ENCODE measurements around the gene POU2F1.
"Not testable (repeated sequence)": the region's sequence is repeated elsewhere in the genome, so short reads cannot be mapped to it uniquely, and the experiment has no call there.

Gene POU2F1

GRCh38 chr1:167231873-167232450 lies 11.3 kb downstream of the POU2F1 start:
- no peak for DNase-seq (ENCODE audit: low read depth in 2 of 2)

- no peak for DNase-seq (ENCODE audit: low read depth in 2 of 2)
These were observed 12.1 kb downstream of the POU2F1 start for GRCh38 chr1:167232801-167233200.

- DNase-seq (ENCODE audit: low read depth in 2 of 2), result no peak
These were observed 12.7 kb downstream of the POU2F1 start for GRCh38 chr1:167233373-167233772.

- no peak for DNase-seq (ENCODE audit: low read depth in 2 of 2)
These were observed 16.3 kb downstream of the POU2F1 start for GRCh38 chr1:167237000-167237399.

- DNase-seq (ENCODE audit: low read depth in 2 of 2), result no peak
These were observed 18.0 kb downstream of the POU2F1 start for GRCh38 chr1:167238713-167239112.

- DNase-seq (ENCODE audit: low read depth in 2 of 2), result no peak
These were observed 18.6 kb downstream of the POU2F1 start for GRCh38 chr1:167239257-167239656.

- no peak for DNase-seq (ENCODE audit: low read depth in 2 of 2)
These were observed 23.6 kb downstream of the POU2F1 start for GRCh38 chr1:167244244-167244643.

GRCh38 chr1:167245168-167245567 lies 24.5 kb downstream of the POU2F1 start:
- DNase-seq (ENCODE audit: low read depth in 2 of 2), result not testable (repeated sequence)

- DNase-seq (ENCODE audit: low read depth in 2 of 2), result no peak
These were observed 26.3 kb downstream of the POU2F1 start for GRCh38 chr1:167246971-167247370.

GRCh38 chr1:167247754-167248153 lies 27.1 kb downstream of the POU2F1 start:
- no peak for DNase-seq (ENCODE audit: low read depth in 2 of 2)

GRCh38 chr1:167248707-167249642 lies 28.3 kb downstream of the POU2F1 start:
- DNase-seq (ENCODE audit: low read depth in 2 of 2), result no peak

- DNase-seq (ENCODE audit: low read depth in 2 of 2), result no peak
These were observed 29.0 kb downstream of the POU2F1 start for GRCh38 chr1:167249702-167250101.

- no peak for DNase-seq (ENCODE audit: low read depth in 2 of 2)
These were observed 29.8 kb downstream of the POU2F1 start for GRCh38 chr1:167250482-167250881.

GRCh38 chr1:167251472-167251871 lies 30.8 kb downstream of the POU2F1 start:
- DNase-seq (ENCODE audit: low read depth in 2 of 2), result no peak

- no peak for DNase-seq (ENCODE audit: low read depth in 2 of 2)
These were observed 32.3 kb downstream of the POU2F1 start for GRCh38 chr1:167252986-167253385.

GRCh38 chr1:167258858-167259257 lies 38.2 kb downstream of the POU2F1 start:
- DNase-seq (ENCODE audit: low read depth in 2 of 2), result no peak

- no peak for DNase-seq (ENCODE audit: low read depth in 2 of 2)
These were observed 42.1 kb downstream of the POU2F1 start for GRCh38 chr1:167262836-167263235.

GRCh38 chr1:167263344-167263743 lies 42.7 kb downstream of the POU2F1 start:
- DNase-seq (ENCODE audit: low read depth in 2 of 2), result no peak

GRCh38 chr1:167263819-167264464 lies 43.3 kb downstream of the POU2F1 start:
- DNase-seq (ENCODE audit: low read depth in 2 of 2), result no peak

- no peak for DNase-seq (ENCODE audit: low read depth in 2 of 2)
These were observed 46.3 kb downstream of the POU2F1 start for GRCh38 chr1:167266965-167267364.

GRCh38 chr1:167268347-167268787 lies 47.7 kb downstream of the POU2F1 start:
- no peak for DNase-seq (ENCODE audit: low read depth in 2 of 2)

- no peak for DNase-seq (ENCODE audit: low read depth in 2 of 2)
These were observed 49.8 kb downstream of the POU2F1 start for GRCh38 chr1:167270349-167271092.

Data from fibroblast of skin of left biceps (primary cell).